PC-3 (cell line): Measurements from ENCODE around the gene SLC31A2.

Source experiments
- EZH2 ChIP-seq: fragments of 300-600 bp; sonication (generic); IDR thresholded peaks from one replicate; pipeline ENCODE4 v1.6.1; 2017; ENCODE audit warnings: antibody characterized with exemption, mild to moderate bottlenecking, low read length; ENCODE audit not compliant: unreplicated experiment
- TF ChIP-seq, protein P1 (sequence below): fragments of 300-600 bp; sonication (generic); conservative IDR thresholded peaks from 2 replicates; pipeline ENCODE4 v1.5.1; 2017; ENCODE audit warnings: antibody characterized with exemption, low read depth, mild to moderate bottlenecking, low read length

DNA sequence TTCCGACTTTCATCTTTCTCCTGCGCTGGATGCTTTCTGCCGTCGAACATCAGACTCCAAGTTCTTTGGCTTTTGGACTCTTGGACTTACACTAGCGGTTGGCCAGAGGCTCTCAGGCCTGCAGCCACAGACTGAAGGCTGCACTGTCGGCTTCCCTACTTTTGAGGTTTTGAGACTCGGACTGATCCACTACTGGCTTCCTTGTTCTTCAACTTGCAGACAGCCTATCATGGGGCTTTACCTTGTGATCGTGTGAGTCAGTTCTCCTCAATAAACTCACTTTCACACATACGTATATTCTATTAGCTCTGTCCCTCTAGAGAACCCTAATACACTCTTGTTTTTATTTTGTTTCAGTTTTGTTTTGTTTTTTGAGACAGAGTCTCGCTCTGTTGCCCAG lies 60.0 kb downstream of the SLC31A2 start:
- TF ChIP-seq, protein P1, sequence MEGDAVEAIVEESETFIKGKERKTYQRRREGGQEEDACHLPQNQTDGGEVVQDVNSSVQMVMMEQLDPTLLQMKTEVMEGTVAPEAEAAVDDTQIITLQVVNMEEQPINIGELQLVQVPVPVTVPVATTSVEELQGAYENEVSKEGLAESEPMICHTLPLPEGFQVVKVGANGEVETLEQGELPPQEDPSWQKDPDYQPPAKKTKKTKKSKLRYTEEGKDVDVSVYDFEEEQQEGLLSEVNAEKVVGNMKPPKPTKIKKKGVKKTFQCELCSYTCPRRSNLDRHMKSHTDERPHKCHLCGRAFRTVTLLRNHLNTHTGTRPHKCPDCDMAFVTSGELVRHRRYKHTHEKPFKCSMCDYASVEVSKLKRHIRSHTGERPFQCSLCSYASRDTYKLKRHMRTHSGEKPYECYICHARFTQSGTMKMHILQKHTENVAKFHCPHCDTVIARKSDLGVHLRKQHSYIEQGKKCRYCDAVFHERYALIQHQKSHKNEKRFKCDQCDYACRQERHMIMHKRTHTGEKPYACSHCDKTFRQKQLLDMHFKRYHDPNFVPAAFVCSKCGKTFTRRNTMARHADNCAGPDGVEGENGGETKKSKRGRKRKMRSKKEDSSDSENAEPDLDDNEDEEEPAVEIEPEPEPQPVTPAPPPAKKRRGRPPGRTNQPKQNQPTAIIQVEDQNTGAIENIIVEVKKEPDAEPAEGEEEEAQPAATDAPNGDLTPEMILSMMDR = no peak
- no peak for TF ChIP-seq EZH2
